ENCODE measurements around the gene LRIT2.

The LRIT2 gene

GRCh38 chr10:84233940-84234339 lies 8.6 kb upstream of the LRIT2 start:
- no peak for TF ChIP-seq EZH2phosphoT487 (IDR thresholded peaks at IDR 0.05; ENCODE audit: borderline replicate concordance)
- TF ChIP-seq CTCF (conservative IDR thresholded peaks at IDR 0.05; ENCODE audit: low read length), result no peak
- Histone ChIP-seq H3K9me3 (ENCODE audit: insufficient read depth, low read depth, low read length) (no peaks in the 10 kb centered on the region), H3K9ac (ENCODE audit: low read depth, low read length, poor library complexity, severe bottlenecking) (no peak overlapping the region), H3K4me3 (ENCODE audit: low read length, poor library complexity, severe bottlenecking) (no peak overlapping the region), H3F3A (ENCODE audit: low read depth) (no peaks in the 10 kb centered on the region), H3K27me3 (ENCODE audit: insufficient read depth, low read length, poor library complexity, severe bottlenecking) (no peaks in the 10 kb centered on the region), H3K4me2 (ENCODE audit: low read depth, low read length, poor library complexity, severe bottlenecking) (no peak overlapping the region), H3K79me2 (ENCODE audit: insufficient read depth, low read length) (no peaks in the 10 kb centered on the region), H3K36me3 (ENCODE audit: insufficient read depth, low read length) (no peaks in the 10 kb centered on the region), H3K9me2 (replicated peaks; ENCODE audit: low read depth, low read length) (no peaks in the 10 kb centered on the region), H2AFZ (ENCODE audit: low read length) (no peak overlapping the region), H4K20me1 (ENCODE audit: insufficient read depth, low read length, poor library complexity, severe bottlenecking) (no peaks in the 10 kb centered on the region), H3K4me1 (ENCODE audit: insufficient read depth, low read length, poor library complexity, severe bottlenecking) (no peaks in the 10 kb centered on the region)

GRCh38 chr10:84232376-84232775 lies 7.0 kb upstream of the LRIT2 start:
- Histone ChIP-seq H4K20me1 (ENCODE audit: insufficient read depth, low read length, poor library complexity, severe bottlenecking) (no peaks in the 10 kb centered on the region), H3K4me1 (ENCODE audit: insufficient read depth, low read length, poor library complexity, severe bottlenecking) (no peaks in the 10 kb centered on the region), H3K79me2 (ENCODE audit: insufficient read depth, low read length) (no peaks in the 10 kb centered on the region), H3K4me2 (ENCODE audit: low read depth, low read length, poor library complexity, severe bottlenecking) (no peak overlapping the region), H2AFZ (ENCODE audit: low read length) (no peak overlapping the region), H3K36me3 (ENCODE audit: insufficient read depth, low read length) (no peaks in the 10 kb centered on the region), H3K27me3 (ENCODE audit: insufficient read depth, low read length, poor library complexity, severe bottlenecking) (no peaks in the 10 kb centered on the region), H3K9me2 (replicated peaks; ENCODE audit: low read depth, low read length) (no peaks in the 10 kb centered on the region), H3K4me3 (ENCODE audit: low read length, poor library complexity, severe bottlenecking) (no peak overlapping the region), H3K9me3 (ENCODE audit: insufficient read depth, low read depth, low read length) (no peaks in the 10 kb centered on the region), H3K9ac (ENCODE audit: low read depth, low read length, poor library complexity, severe bottlenecking) (no peak overlapping the region), H3F3A (ENCODE audit: low read depth) (no peaks in the 10 kb centered on the region)
- no peak for TF ChIP-seq EZH2phosphoT487 (IDR thresholded peaks at IDR 0.05; ENCODE audit: borderline replicate concordance)
- TF ChIP-seq CTCF (conservative IDR thresholded peaks at IDR 0.05; ENCODE audit: low read length), result no peak

GRCh38 chr10:84230359-84230758 lies 5.0 kb upstream of the LRIT2 start:
- Histone ChIP-seq H4K20me1 (ENCODE audit: insufficient read depth, low read length, poor library complexity, severe bottlenecking) (no peaks in the 10 kb centered on the region), H3K9ac (ENCODE audit: low read depth, low read length, poor library complexity, severe bottlenecking) (no peak overlapping the region), H3K79me2 (ENCODE audit: insufficient read depth, low read length) (no peaks in the 10 kb centered on the region), H3K27me3 (ENCODE audit: insufficient read depth, low read length, poor library complexity, severe bottlenecking) (no peaks in the 10 kb centered on the region), H2AFZ (ENCODE audit: low read length) (no peak overlapping the region), H3K9me3 (ENCODE audit: insufficient read depth, low read depth, low read length) (no peaks in the 10 kb centered on the region), H3K4me3 (ENCODE audit: low read length, poor library complexity, severe bottlenecking) (no peak overlapping the region), H3K4me1 (ENCODE audit: insufficient read depth, low read length, poor library complexity, severe bottlenecking) (no peaks in the 10 kb centered on the region), H3F3A (ENCODE audit: low read depth) (no peaks in the 10 kb centered on the region), H3K9me2 (replicated peaks; ENCODE audit: low read depth, low read length) (no peaks in the 10 kb centered on the region), H3K4me2 (ENCODE audit: low read depth, low read length, poor library complexity, severe bottlenecking) (no peak overlapping the region), H3K36me3 (ENCODE audit: insufficient read depth, low read length) (no peaks in the 10 kb centered on the region)
- TF ChIP-seq CTCF (conservative IDR thresholded peaks at IDR 0.05; ENCODE audit: low read length), result no peak
- no peak for TF ChIP-seq EZH2phosphoT487 (IDR thresholded peaks at IDR 0.05; ENCODE audit: borderline replicate concordance)

Measured in Loucy (cell line).